Femur (tissue), 1 donor: ENCODE measurements around the gene PIK3R3.

ENCODE experiments used
- DNase-seq: peaks from one replicate; pipeline ENCODE4 v3.0.0-alpha.2; 2017

Gene PIK3R3

DNA sequence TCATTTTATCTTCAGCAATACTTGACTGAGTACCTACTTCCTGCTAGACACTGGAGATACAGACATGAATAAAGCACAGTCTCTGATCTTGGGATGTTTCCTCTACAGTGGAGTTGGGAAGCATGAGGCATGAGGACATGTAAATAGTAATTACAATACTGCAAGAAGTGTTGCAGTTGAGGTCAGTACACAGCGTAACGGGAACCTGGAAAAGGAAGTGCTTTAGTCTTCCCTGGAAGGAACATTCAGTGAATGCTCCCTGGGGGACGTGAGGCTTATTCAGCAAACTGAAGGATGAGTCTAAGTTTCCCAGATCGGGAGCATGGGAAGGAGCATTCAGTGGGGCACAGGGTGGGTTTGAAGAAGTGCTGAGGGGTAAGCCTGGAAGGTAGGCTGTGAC lies 112.4 kb downstream of the PIK3R3 start:
- DNase-seq: no peak

- no peak for DNase-seq
These were observed 113.1 kb downstream of the PIK3R3 start for GRCh38 chr1:46019348-46019747.

DNA sequence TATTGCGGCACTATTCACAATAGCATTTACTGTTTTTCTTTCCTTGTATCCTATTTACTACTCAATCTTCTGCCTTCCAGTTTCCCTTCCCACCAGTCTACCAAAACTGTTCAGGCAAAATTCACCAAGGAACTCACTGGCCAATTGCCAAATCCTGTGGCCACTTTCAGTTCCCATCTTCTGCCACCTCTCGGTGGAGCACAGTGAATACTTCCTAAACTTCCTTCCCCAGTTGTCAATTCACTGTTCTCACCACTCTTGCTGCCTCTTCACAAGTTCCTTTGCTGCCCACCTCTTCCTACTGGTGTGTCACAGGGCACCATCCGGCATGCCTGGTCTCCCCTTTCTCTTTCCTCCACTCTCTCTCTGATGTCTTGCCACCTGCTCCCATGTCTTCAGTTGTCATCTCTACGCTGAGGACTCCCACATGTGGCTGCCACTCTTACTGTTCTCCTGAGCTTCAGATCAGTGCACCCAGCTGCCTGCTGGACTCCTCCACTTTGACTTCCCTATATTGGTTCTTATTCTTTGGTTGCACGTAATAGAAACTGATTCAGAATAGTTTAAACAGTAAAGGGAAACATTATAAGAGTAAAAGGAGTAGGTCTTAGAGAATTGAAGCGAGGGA lies 114.4 kb downstream of the PIK3R3 start:
- no peak for DNase-seq

GRCh38 chr1:46013581-46013980 lies 118.8 kb downstream of the PIK3R3 start:
- no peak for DNase-seq

- no peak for DNase-seq
These were observed 120.2 kb downstream of the PIK3R3 start for GRCh38 chr1:46012236-46012635.

DNA sequence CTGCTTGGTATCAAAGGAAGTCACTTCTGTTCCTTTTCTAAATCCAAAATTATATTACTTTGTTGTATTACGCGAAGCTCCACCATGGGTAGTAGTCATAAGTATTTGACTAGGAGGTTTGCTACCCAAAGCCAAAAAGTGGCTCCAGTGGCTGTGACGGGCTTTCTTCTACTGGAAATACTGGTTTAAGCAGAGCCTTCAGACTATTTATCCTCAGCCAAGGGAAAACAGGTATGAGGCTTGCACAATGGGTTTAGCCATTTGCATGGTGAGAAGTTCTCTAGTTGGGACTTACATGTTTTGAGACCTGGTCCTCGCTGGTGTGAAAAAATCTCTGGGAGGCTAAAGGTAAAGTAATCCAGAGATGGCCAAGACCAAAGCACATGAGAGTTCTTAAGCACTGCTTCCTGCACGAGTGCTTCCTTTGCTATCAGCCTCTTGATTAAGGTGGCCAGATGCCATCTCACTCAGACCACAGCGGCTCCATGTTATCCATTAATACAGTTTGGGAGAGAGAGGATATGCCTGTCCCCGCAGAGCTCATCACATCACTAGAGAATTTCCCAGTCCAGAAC lies 121.2 kb downstream of the PIK3R3 start:
- DNase-seq: no peak

- DNase-seq: no peak
These were observed 121.8 kb downstream of the PIK3R3 start for GRCh38 chr1:46010611-46011010.

DNA sequence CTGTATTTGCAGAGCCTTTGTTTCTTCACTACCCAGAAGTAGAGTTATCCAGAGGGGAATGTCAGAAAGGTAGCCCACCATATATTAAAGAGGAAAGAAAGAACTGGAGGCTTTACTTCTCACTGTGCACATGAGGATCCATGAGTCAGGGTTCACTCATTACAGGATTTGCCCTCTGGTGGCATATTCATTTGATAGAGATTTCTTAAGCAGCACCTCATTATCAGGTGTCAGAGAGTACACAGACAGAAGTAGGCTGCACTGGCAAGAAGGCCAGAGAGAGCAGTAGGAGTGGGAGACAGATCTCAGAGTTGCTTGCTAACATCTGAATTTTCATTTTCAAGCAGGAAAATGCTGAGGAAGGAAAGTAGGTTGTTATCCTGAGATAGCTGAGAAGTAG lies 123.8 kb downstream of the PIK3R3 start:
- no peak for DNase-seq

DNA sequence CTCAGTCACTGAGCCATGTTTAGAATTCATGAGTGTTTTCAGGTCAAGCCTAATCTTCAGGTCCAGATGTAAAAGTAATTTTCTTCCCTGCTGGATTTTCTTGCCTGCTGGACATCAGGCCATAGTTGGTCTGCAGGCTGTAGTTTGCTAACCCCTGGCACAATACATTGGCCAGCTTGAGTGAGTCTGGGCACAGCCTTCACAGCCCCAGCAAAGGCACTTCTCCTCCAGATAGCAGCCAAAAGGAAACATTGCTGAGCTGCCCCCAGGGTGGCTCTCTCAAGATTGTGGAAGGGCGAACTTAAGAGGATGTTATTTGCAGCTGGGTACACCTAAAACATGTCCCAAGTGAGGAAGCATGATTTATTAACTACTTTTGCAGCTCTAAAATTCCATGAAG lies 126.8 kb downstream of the PIK3R3 start:
- DNase-seq: no peak

DNA sequence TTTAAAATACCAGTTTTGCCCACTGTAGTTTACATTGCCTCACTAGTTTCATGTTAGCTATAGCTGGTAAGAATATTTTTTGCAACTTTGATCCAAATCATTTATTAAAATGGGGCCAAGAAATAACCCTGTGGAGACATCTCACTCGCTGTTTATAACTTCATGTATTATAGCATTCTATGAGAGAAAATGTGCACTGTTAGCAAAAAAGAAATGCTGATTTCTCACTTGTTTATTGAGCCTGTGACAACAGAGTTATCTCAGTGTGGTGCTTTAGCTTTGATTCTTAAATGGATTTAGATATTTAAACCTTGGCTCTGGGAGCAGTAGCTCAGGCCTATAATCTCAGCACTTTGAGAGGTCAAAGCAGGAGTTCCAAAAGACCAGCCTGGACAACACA lies 127.9 kb downstream of the PIK3R3 start:
- no peak for DNase-seq

DNA sequence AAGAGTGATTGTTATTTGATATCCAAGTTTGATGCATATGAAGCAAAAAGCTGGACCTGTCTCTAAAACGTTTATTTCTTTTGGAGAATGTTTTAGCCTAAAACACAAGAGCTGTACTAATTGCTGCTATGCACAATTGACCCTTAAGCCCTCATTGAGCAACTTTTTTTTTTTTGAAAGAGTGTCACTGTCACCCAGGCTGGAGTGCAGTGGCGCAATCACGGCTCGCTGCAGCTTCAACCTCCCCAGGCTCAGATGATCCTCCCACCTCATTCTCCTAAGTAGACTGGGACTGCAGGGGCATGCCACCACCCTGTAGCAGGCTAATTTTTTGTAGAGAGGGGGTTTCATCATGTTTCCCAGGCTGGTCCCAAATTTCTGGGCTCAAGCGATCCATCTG lies 129.1 kb downstream of the PIK3R3 start:
- DNase-seq: no peak

DNA sequence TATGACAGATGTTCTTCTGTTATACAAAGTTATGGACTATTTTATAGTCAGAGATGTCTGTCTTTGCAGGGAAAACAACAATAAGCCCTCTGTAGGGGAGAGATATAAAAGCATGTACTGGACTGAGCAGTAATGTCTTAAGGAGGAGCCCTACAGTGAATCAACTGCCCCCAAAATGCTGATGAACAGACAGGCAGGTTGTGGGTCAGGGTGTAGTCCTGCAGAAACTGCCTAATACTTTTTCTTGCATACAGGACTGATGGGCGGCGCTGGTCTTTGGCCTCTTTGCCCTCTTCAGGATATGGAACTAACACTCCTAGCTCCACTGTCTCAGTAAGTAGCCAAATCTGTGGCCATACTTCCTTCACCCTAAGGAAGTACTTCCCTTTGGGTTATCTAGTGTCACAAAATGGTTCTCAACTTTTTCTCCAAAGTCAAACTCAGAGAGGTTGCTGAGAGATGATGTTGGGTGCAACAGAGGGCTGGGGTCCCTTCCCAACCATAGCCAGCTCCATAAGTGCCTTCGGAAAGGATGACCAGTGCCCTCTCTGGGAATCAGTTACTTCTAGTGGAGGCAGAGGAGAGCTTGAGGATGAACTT lies 129.8 kb downstream of the PIK3R3 start:
- no peak for DNase-seq

- no peak for DNase-seq
These were observed 131.2 kb downstream of the PIK3R3 start for GRCh38 chr1:46001081-46001785.

- DNase-seq: no peak
These were observed 132.9 kb downstream of the PIK3R3 start for GRCh38 chr1:45999507-45999906.

- no peak for DNase-seq
These were observed 134.3 kb downstream of the PIK3R3 start for GRCh38 chr1:45998020-45998617.

DNA sequence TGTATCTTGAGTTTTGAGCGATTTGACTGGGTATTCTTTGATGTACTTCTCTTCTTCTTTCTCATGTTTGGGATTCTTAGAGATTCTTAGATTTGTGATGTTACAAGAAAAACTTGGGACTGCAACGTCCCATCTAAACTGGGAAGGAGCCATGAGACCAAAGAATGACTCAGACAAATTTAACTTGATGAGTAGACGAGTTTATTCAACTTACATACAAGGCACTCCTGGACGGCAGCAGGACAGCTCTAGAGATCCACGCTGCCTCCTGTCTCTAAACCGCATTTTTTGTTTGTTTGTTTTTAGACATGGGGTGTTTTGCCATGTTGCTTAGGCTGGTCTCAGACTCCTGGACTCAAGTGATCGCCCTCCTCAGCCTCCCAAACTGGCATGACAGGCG lies 137.1 kb downstream of the PIK3R3 start:
- no peak for DNase-seq

GRCh38 chr1:45994423-45994822 lies 138.0 kb downstream of the PIK3R3 start:
- no peak for DNase-seq
